Stimulated activated effector memory CD8-positive, alpha-beta T cell treated with anti-CD3 and anti-CD28 coated beads, Interleukin-12 subunit alpha, Interleukin-12 subunit beta, amount 100 ng/mL, for 72 hours (primary cell): ENCODE measurements around the gene ACAA2.
A peak's percentile ranks its signal among the peaks of the same experiment; 100 is the strongest.

Source experiments
- ATAC-seq: fragments of 150-1000 bp; cut with Tn5 transposase; 2 replicates; pipeline ENCODE4 v1.10.0; 2021
- DNase-seq, 2 donors: peaks; one replicate each; pipeline ENCODE4 v3.0.0; 2021 to 2022; ENCODE audit warnings: low spot score in 2 of 2
- H3K27ac Mint-ChIP-seq: one replicate; pipeline ENCODE4 v1.8.0; 2022; ENCODE audit warnings: mild to moderate bottlenecking, mixed read lengths
- H3K36me3 Mint-ChIP-seq: one replicate; pipeline ENCODE4 v1.8.0; 2022; ENCODE audit warnings: mild to moderate bottlenecking, mixed read lengths
- H3K4me1 Mint-ChIP-seq: one replicate; pipeline ENCODE4 v1.8.0; 2022; ENCODE audit warnings: mixed read lengths
- H3K4me3 Mint-ChIP-seq: one replicate; pipeline ENCODE4 v1.8.0; 2022; ENCODE audit warnings: mild to moderate bottlenecking, mixed read lengths
- H3K9me3 Mint-ChIP-seq: one replicate; pipeline ENCODE4 v1.8.0; 2022; ENCODE audit warnings: mixed read lengths

Gene ACAA2

GRCh38 chr18:49769047-49769728 is 44.1 kb downstream of the ACAA2 start:
- no peaks in the 10 kb centered on the region for H3K4me1 Mint-ChIP-seq
- H3K27ac Mint-ChIP-seq: no peak overlapping the region
- no peaks in the 10 kb centered on the region for H3K36me3 Mint-ChIP-seq
- no peak for DNase-seq
- no peak for ATAC-seq
- H3K9me3 Mint-ChIP-seq: no peaks in the 10 kb centered on the region
- H3K4me3 Mint-ChIP-seq: no peak overlapping the region

GRCh38 chr18:49768051-49768391 is 45.3 kb downstream of the ACAA2 start:
- Mint-ChIP-seq H3K4me3 (no peak overlapping the region), H3K36me3 (no peaks in the 10 kb centered on the region), H3K9me3 (no peaks in the 10 kb centered on the region), H3K27ac (no peak overlapping the region), H3K4me1 (no peaks in the 10 kb centered on the region)
- no peak for ATAC-seq
- DNase-seq: no peak

- no peaks in the 10 kb centered on the region for H3K4me1 Mint-ChIP-seq
- no peak overlapping the region for H3K4me3 Mint-ChIP-seq
- H3K36me3 Mint-ChIP-seq: no peaks in the 10 kb centered on the region
- DNase-seq: no peak
- H3K9me3 Mint-ChIP-seq: no peaks in the 10 kb centered on the region
- ATAC-seq: no peak
- H3K27ac Mint-ChIP-seq: no peak overlapping the region
These were observed 46.0 kb downstream of the ACAA2 start for GRCh38 chr18:49767111-49768050.

GRCh38 chr18:49766646-49767045 is 46.7 kb downstream of the ACAA2 start:
- peak overlapping the region; percentile 4 for H3K27ac Mint-ChIP-seq
- no peak for DNase-seq
- no peaks in the 10 kb centered on the region for H3K9me3 Mint-ChIP-seq
- ATAC-seq: no peak
- H3K36me3 Mint-ChIP-seq: no peaks in the 10 kb centered on the region
- no peak overlapping the region for H3K4me3 Mint-ChIP-seq
- no peaks in the 10 kb centered on the region for H3K4me1 Mint-ChIP-seq

GRCh38 chr18:49764032-49764431 is 49.3 kb downstream of the ACAA2 start:
- DNase-seq: no peak
- Mint-ChIP-seq H3K36me3 (no peaks in the 10 kb centered on the region), H3K4me1 (no peaks in the 10 kb centered on the region), H3K9me3 (no peaks in the 10 kb centered on the region), H3K4me3 (no peak overlapping the region), H3K27ac (no peak overlapping the region)
- ATAC-seq: no peak

GRCh38 chr18:49763590-49763989 is 49.7 kb downstream of the ACAA2 start:
- DNase-seq: no peak
- H3K27ac Mint-ChIP-seq: no peak overlapping the region
- H3K4me1 Mint-ChIP-seq: no peaks in the 10 kb centered on the region
- H3K9me3 Mint-ChIP-seq: no peaks in the 10 kb centered on the region
- no peak for ATAC-seq
- no peak overlapping the region for H3K4me3 Mint-ChIP-seq
- H3K36me3 Mint-ChIP-seq: no peaks in the 10 kb centered on the region

GRCh38 chr18:49762191-49763077 is 50.9 kb downstream of the ACAA2 start:
- Mint-ChIP-seq H3K4me1 (peaks cover 8% of the 10 kb centered on the region), H3K9me3 (no peaks in the 10 kb centered on the region), H3K36me3 (peaks cover 6% of the 10 kb centered on the region), H3K27ac (no peak overlapping the region), H3K4me3 (no peak overlapping the region)
- ATAC-seq (peak; percentile 29), DNase-seq (no peak)

- no peak overlapping the region for H3K4me3 Mint-ChIP-seq
- DNase-seq (no peak), ATAC-seq (no peak)
- H3K9me3 Mint-ChIP-seq: no peaks in the 10 kb centered on the region
- peaks cover 8% of the 10 kb centered on the region for H3K4me1 Mint-ChIP-seq
- no peak overlapping the region for H3K27ac Mint-ChIP-seq
- H3K36me3 Mint-ChIP-seq: peaks cover 6% of the 10 kb centered on the region
These were observed 51.6 kb downstream of the ACAA2 start for GRCh38 chr18:49761771-49762170.

GRCh38 chr18:49758263-49758610 is 55.1 kb downstream of the ACAA2 start:
- no peak for ATAC-seq

GRCh38 chr18:49757513-49758262 is 55.6 kb downstream of the ACAA2 start:
- DNase-seq: no peak
- Mint-ChIP-seq H3K4me3 (no peak overlapping the region), H3K36me3 (peaks cover 6% of the 10 kb centered on the region)

More at GRCh38 chr18:49758263-49758610, 55.1 kb downstream of the ACAA2 start:
- H3K4me1 Mint-ChIP-seq: peaks cover 8% of the 10 kb centered on the region
- no peak overlapping the region for H3K4me3 Mint-ChIP-seq
- DNase-seq: no peak
- no peaks in the 10 kb centered on the region for H3K9me3 Mint-ChIP-seq
- H3K36me3 Mint-ChIP-seq: peaks cover 6% of the 10 kb centered on the region
- peak overlapping the region; percentile 43 for H3K27ac Mint-ChIP-seq

GRCh38 chr18:49756671-49757362 is 56.5 kb downstream of the ACAA2 start:
- ATAC-seq (no peak), DNase-seq (no peak)
- H3K4me3 Mint-ChIP-seq: no peak overlapping the region
- no peak overlapping the region for H3K27ac Mint-ChIP-seq
- peaks cover 16% of the 10 kb centered on the region for H3K4me1 Mint-ChIP-seq
- H3K9me3 Mint-ChIP-seq: no peaks in the 10 kb centered on the region
- peaks cover 6% of the 10 kb centered on the region for H3K36me3 Mint-ChIP-seq

More at GRCh38 chr18:49757513-49758262, 55.6 kb downstream of the ACAA2 start:
- no peak for ATAC-seq
- H3K9me3 Mint-ChIP-seq: no peaks in the 10 kb centered on the region
- H3K4me1 Mint-ChIP-seq: peaks cover 11% of the 10 kb centered on the region
- peak overlapping the region; percentile 43 for H3K27ac Mint-ChIP-seq

GRCh38 chr18:49756135-49756534 is 57.2 kb downstream of the ACAA2 start:
- H3K4me1 Mint-ChIP-seq: peaks cover 23% of the 10 kb centered on the region
- H3K4me3 Mint-ChIP-seq: no peak overlapping the region
- no peak overlapping the region for H3K27ac Mint-ChIP-seq
- peaks cover 6% of the 10 kb centered on the region for H3K36me3 Mint-ChIP-seq
- DNase-seq (no peak), ATAC-seq (no peak)
- H3K9me3 Mint-ChIP-seq: no peaks in the 10 kb centered on the region

GRCh38 chr18:49755489-49755888 is 57.8 kb downstream of the ACAA2 start:
- Mint-ChIP-seq H3K9me3 (no peaks in the 10 kb centered on the region), H3K4me3 (no peak overlapping the region), H3K27ac (no peak overlapping the region), H3K4me1 (peaks cover 25% of the 10 kb centered on the region), H3K36me3 (peaks cover 6% of the 10 kb centered on the region)
- no peak for DNase-seq
- ATAC-seq: no peak

- Mint-ChIP-seq H3K4me1 (peaks cover 25% of the 10 kb centered on the region), H3K4me3 (no peak overlapping the region), H3K9me3 (no peaks in the 10 kb centered on the region), H3K36me3 (peaks cover 6% of the 10 kb centered on the region), H3K27ac (no peak overlapping the region)
- DNase-seq (no peak), ATAC-seq (no peak)
These were observed 58.5 kb downstream of the ACAA2 start for GRCh38 chr18:49754866-49755265.
